GM12878 (cell line): ENCODE results near the gene ANKS1A. TPM values are rescaled to one million over a fixed set of nuclear protein-coding genes. Genes with fewer than 3 reads are reported as not detected.

Experiments
- ATAC-seq: fragments of 200-7000 bp; cut with Tn5 transposase; 3 replicates; pipeline ENCODE4 v1.9.1; 2020; ENCODE audit warnings: mild to moderate bottlenecking, moderate library complexity
- BruUV-seq: library from RNA; stranded (reverse); fragments of 400-500 nt; replicated peaks from 2 replicates; lab custom pipeline; 2021; lab: Mats Ljungman, UMichigan
- CTCF ChIA-PET: fragments of 300-600 bp; sonication (Branson Sonifier 250); formaldehyde crosslinking; extraction: SDS; loops from one replicate; lab custom pipeline; 2021; ENCODE audit warnings: inconsistent platforms; lab: Yijun Ruan, JAX
- POLR2A ChIA-PET: fragments of 350-600 bp; formaldehyde crosslinking; extraction: SDS; loops from one replicate; lab custom pipeline; 2021; ENCODE audit warnings: inconsistent platforms; lab: Charles Lee
- RAD21 ChIA-PET: fragments of 300-600 bp; sonication (Branson Sonifier 250); formaldehyde crosslinking; loops from one replicate; lab custom pipeline; 2023; ENCODE audit warnings: antibody characterized with exemption; ENCODE audit not compliant: unreplicated experiment; lab: Charles Lee
- SMC1A ChIA-PET: fragments of 300-600 bp; sonication (Branson Sonifier 250); formaldehyde crosslinking; loops from one replicate; lab custom pipeline; 2023; ENCODE audit not compliant: unreplicated experiment, uncharacterized antibody; lab: Charles Lee
- DNase-seq: peaks from one replicate; pipeline ENCODE4 v3.0.0-alpha.2; 2011; ENCODE audit warnings: low read depth, low spot score
- FAIRE-seq: peaks from 3 replicates; lab custom pipeline; 2011; peaks lifted over from hg19 to GRCh38; lab: Jason Lieb, UNC
- H2AFZ ChIP-seq: 2 replicates; pipeline ENCODE4 v1.6.0; 2011; ENCODE audit warnings: low read depth, low read length, control low read depth; ENCODE audit not compliant: control insufficient read depth
- H3K27ac ChIP-seq: 2 replicates; pipeline ENCODE4 v1.5.1; 2011; ENCODE audit warnings: control low read depth; ENCODE audit not compliant: control insufficient read depth, insufficient read depth
- H3K27me3 ChIP-seq, 2 experiments: replicated peaks in 1 of 2; 2 replicates each; pipeline versions ENCODE4 v1.6.0 to v1.6.1; 2011; ENCODE audit warnings: low read length in 1 of 2; ENCODE audit not compliant: control insufficient read depth in 2 of 2, insufficient read depth in 2 of 2
- H3K36me3 ChIP-seq, 2 experiments: 2 replicates each; pipeline ENCODE4 v1.5.1; 2011; ENCODE audit warnings: low read length in 1 of 2; ENCODE audit not compliant: control insufficient read depth in 2 of 2, insufficient read depth in 2 of 2
- H3K4me1 ChIP-seq: 2 replicates; pipeline ENCODE4 v1.6.1; 2011; ENCODE audit warnings: mild to moderate bottlenecking, low read length, moderate library complexity, mixed read lengths; ENCODE audit not compliant: control insufficient read depth, insufficient read depth
- H3K4me2 ChIP-seq: 2 replicates; pipeline ENCODE4 v1.6.0; 2011; ENCODE audit warnings: control low read depth; ENCODE audit not compliant: control insufficient read depth, insufficient read depth
- H3K4me3 ChIP-seq: fragments of 200-600 bp; sonication (generic); 2 replicates; pipeline ENCODE4 v1.5.1; 2016
- H3K79me2 ChIP-seq: 2 replicates; pipeline ENCODE4 v1.6.0; 2011; ENCODE audit warnings: low read length; ENCODE audit not compliant: control insufficient read depth, insufficient read depth
- H3K9ac ChIP-seq: 2 replicates; pipeline ENCODE4 v1.8.0; 2011; ENCODE audit warnings: low read length, control low read depth, mixed read lengths; ENCODE audit not compliant: control insufficient read depth, insufficient read depth
- H3K9me3 ChIP-seq: replicated peaks from 3 replicates; pipeline ENCODE4 v1.5.1; 2011; ENCODE audit warnings: mild to moderate bottlenecking, low read length; ENCODE audit not compliant: control insufficient read depth, insufficient read depth
- H4K20me1 ChIP-seq: 2 replicates; pipeline ENCODE4 v1.6.0; 2011; ENCODE audit not compliant: control insufficient read depth, insufficient read depth
- CREM ChIP-seq: IDR thresholded peaks from 2 replicates; pipeline ENCODE4 v1.6.1; 2014; ENCODE audit warnings: antibody characterized with exemption, low read depth
- IKZF1 ChIP-seq: fragments of 450-650 bp; conservative IDR thresholded peaks from 2 replicates; pipeline ENCODE4 v1.6.1; 2017; ENCODE audit warnings: antibody characterized with exemption, mild to moderate bottlenecking
- RCOR1 ChIP-seq: conservative IDR thresholded peaks from 2 replicates; pipeline ENCODE4 v1.6.1; 2012; ENCODE audit warnings: low read depth, low read length, improper control_type of control experiment
- ZNF384 ChIP-seq: IDR thresholded peaks from 2 replicates; pipeline ENCODE4 v1.6.1; 2012; ENCODE audit warnings: low read depth, mild to moderate bottlenecking, low read length, improper control_type of control experiment, borderline replicate concordance
- WGBS: methylation state at CpG from one replicate; pipeline ENCODE4 v1.1.6; 2016; ENCODE audit warnings: low lambda C conversion rate; ENCODE audit not compliant: insufficient replicate concordance, insufficient coverage; ENCODE audit errors: missing lambda C conversion rate; 5-methylcytosine and 5-hydroxymethylcytosine counted together
- in situ Hi-C: fragments of 300-500 bp; cut with MboI; formaldehyde crosslinking; loops from 9 replicates; pipeline ENCODE4 v1.14.3; 2018; ENCODE audit warnings: mixed read lengths
- intact Hi-C: fragments of 100-400 bp; cut with micrococcal nuclease; formaldehyde crosslinking; loops from one replicate; pipeline ENCODE4 v1.14.2; 2022; ENCODE audit not compliant: unreplicated experiment
- polyA plus RNA-seq, 11 experiments: library from polyadenylated mRNA; depleted of rRNA in 4 of 11; unstranded in 6 of 11; stranded (reverse) in 5 of 11; fragments of >200 nt; fragmentation: Nextera tagmentation in 4 of 11; fragmentation: Illumina TruSeq in 1 of 11; extraction: Ambion mirVana in 4 of 11; extraction: Trizol in 1 of 11; gene quantifications; 1 replicate in 1 of 11; 2 replicates in 10 of 11; pipeline versions ENCODE4 v1.2.1 to v1.2.3, GENCODE V29; 2011 to 2016; ENCODE audit warnings: inconsistent platforms in 2 of 11, missing spikeins in 2 of 11, low read depth in 1 of 11
- total RNA-seq, 4 experiments: library from RNA; depleted of rRNA in 3 of 4; stranded (reverse); fragments of >200 nt in 3 of 4; fragmentation: Illumina TruSeq in 1 of 4; extraction: Trizol in 1 of 4; gene quantifications; 2 replicates each; pipeline versions ENCODE4 v1.2.1 to v1.2.3, GENCODE V29; 2013 to 2021
- TF ChIP-seq, protein P1 (sequence below): IDR thresholded peaks from 2 replicates; pipeline ENCODE4 v1.6.1; 2012; ENCODE audit warnings: low read depth, low read length, improper control_type of control experiment
- TF ChIP-seq, protein P2 (sequence below): fragments of 450-650 bp; IDR thresholded peaks from 2 replicates; pipeline ENCODE4 v1.6.1; 2017; ENCODE audit warnings: antibody characterized with exemption, mild to moderate bottlenecking, moderate library complexity

The ANKS1A gene
- total and polyA plus RNA-seq, 10 of the 15 experiments (the other 5 are each of a cell fraction or from before 2014, with no cell fraction given) = 0.60 to 7.0 (median 3.0) TPM

DNA sequence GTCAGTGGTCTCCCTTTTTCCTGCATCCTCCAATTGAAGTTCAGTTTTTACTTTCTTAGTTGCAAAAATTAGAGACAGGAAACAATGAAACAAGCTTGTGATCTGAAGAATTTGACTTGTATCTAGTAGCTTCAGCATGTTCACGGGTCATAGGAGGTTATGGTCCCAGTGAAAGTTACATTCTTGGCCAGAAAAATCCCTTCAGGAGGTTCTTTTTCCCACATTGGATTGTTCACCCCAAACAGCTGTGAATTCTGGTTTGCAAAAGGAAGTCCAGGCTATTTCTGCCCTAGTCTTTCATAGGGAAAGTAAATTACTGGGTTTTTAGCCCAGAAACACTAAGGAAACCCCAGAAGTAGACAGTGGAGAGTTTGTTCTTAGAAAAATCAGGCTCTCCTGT is 8.1 kb downstream of the ANKS1A start:
- ChIA-PET POLR2A (no interaction called here), CTCF (no interaction called here), RAD21 (interaction anchor here (0.8 to 1.4 kb wide), 2 partner anchors 9 to 90 kb away, joined by 3 to 6 read pairs; partner anchors contain the start of gene TAF11), SMC1A (interaction anchor here (0.8 to 0.9 kb wide), 3 partner anchors 13 to 422 kb away, joined by 3 read pairs; no protein-coding TSS in a partner anchor)
- FAIRE-seq (no peak), ATAC-seq (no peak), DNase-seq (no peak)
- Histone ChIP-seq H3K4me1 (no peaks in the 10 kb centered on the region), H3K4me2 (no peak overlapping the region), H3K36me3 (no peaks in the 10 kb centered on the region), H3K4me3 (no peak overlapping the region), H3K9ac (no peak overlapping the region), H2AFZ (no peak overlapping the region), H3K79me2 (no peaks in the 10 kb centered on the region), H3K9me3 (no peaks in the 10 kb centered on the region), H3K27ac (no peak overlapping the region), H4K20me1 (no peaks in the 10 kb centered on the region), H3K27me3 (no peaks in the 10 kb centered on the region)
- TF ChIP-seq, protein P1, sequence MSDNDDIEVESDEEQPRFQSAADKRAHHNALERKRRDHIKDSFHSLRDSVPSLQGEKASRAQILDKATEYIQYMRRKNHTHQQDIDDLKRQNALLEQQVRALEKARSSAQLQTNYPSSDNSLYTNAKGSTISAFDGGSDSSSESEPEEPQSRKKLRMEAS = no peak
- TF ChIP-seq ZNF384 = no peak
- TF ChIP-seq, protein P2, sequence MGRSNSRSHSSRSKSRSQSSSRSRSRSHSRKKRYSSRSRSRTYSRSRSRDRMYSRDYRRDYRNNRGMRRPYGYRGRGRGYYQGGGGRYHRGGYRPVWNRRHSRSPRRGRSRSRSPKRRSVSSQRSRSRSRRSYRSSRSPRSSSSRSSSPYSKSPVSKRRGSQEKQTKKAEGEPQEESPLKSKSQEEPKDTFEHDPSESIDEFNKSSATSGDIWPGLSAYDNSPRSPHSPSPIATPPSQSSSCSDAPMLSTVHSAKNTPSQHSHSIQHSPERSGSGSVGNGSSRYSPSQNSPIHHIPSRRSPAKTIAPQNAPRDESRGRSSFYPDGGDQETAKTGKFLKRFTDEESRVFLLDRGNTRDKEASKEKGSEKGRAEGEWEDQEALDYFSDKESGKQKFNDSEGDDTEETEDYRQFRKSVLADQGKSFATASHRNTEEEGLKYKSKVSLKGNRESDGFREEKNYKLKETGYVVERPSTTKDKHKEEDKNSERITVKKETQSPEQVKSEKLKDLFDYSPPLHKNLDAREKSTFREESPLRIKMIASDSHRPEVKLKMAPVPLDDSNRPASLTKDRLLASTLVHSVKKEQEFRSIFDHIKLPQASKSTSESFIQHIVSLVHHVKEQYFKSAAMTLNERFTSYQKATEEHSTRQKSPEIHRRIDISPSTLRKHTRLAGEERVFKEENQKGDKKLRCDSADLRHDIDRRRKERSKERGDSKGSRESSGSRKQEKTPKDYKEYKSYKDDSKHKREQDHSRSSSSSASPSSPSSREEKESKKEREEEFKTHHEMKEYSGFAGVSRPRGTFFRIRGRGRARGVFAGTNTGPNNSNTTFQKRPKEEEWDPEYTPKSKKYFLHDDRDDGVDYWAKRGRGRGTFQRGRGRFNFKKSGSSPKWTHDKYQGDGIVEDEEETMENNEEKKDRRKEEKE = no peak
- no peak for TF ChIP-seq IKZF1
- TF ChIP-seq RCOR1 = no peak
- no peak for TF ChIP-seq CREM
- BruUV-seq = no TSS peak
- intact Hi-C loops (no loop called here), in situ Hi-C loops (no loop called here)
- WGBS = 94% methylated on average over 1 of the region's 1 CpG
